ENCODE results near the gene EFCAB8.

- TF ChIP-seq CTCF (IDR thresholded peaks at IDR 0.05) (no peak), POLR2A (IDR thresholded peaks at IDR 0.05) (no peak)
Observed at GRCh38 chr20:33008336-33009213, 149.9 kb downstream of the EFCAB8 start.
